ENCODE data around the gene NDUFS7.
A peak's percentile ranks its signal among the peaks of the same experiment; 100 is the strongest.

DNA sequence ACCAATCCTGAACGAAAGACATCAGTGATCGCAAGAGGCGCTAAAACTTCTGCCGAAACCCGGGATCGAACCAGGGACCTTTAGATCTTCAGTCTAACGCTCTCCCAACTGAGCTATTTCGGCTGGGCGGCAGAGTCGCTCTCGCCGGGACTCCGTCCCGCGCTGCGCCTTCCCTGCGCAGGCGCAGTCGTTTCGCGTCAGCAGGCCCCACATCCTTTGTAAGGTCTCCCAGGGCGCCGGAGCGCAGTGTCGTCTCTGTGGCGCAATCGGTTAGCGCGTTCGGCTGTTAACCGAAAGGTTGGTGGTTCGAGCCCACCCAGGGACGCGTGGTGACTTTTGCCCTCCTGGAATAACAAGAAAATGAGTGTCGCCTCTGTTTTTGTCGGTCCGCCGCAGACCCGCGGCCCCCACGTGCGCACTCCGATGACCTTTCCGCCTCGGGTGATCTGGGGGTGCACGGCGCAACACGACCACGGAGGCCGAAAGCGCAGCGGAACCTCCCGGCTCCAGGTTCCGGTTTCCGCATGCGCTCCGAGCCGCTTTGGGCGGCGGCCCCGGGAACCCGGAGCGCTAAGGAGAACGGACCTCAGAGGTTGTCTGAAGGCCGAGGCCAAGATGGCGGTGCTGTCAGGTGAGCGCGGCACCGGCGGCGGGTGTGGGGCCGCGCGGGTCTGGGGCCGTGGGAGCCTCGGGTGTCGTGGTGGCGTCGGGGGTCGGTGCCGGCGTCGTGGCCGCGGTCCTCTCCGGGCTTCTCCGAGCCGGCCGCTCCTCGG, at the start of gene NDUFS7:
- TF ChIP-seq TAF1 (IDR thresholded peaks at IDR 0.05; ENCODE audit: low read depth) (peak; percentile 87), CREB1 (IDR thresholded peaks at IDR 0.05; ENCODE audit: low read depth) (0 out of 2 replicates have a peak, but pooled peaks have one; percentile 12), CEBPB (IDR thresholded peaks at IDR 0.05) (peak; percentile 83), YY1 (IDR thresholded peaks at IDR 0.05; ENCODE audit: low read depth) (peak; percentile 96), TEAD4 (IDR thresholded peaks at IDR 0.05) (peak; percentile 94), EP300 (IDR thresholded peaks at IDR 0.05; ENCODE audit: borderline replicate concordance) (peak; percentile 61), RAD21 (IDR thresholded peaks at IDR 0.05; ENCODE audit: low read depth) (peak; percentile 15; the same call in 1 of the 2 replicates)
- TF ChIP-seq, protein P1, sequence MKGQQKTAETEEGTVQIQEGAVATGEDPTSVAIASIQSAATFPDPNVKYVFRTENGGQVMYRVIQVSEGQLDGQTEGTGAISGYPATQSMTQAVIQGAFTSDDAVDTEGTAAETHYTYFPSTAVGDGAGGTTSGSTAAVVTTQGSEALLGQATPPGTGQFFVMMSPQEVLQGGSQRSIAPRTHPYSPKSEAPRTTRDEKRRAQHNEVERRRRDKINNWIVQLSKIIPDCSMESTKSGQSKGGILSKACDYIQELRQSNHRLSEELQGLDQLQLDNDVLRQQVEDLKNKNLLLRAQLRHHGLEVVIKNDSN (IDR thresholded peaks at IDR 0.05), result peak; percentile 80
- TF ChIP-seq, protein P2, sequence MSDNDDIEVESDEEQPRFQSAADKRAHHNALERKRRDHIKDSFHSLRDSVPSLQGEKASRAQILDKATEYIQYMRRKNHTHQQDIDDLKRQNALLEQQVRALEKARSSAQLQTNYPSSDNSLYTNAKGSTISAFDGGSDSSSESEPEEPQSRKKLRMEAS (IDR thresholded peaks at IDR 0.05), result peak; percentile 88
- TF ChIP-seq, protein P3, sequence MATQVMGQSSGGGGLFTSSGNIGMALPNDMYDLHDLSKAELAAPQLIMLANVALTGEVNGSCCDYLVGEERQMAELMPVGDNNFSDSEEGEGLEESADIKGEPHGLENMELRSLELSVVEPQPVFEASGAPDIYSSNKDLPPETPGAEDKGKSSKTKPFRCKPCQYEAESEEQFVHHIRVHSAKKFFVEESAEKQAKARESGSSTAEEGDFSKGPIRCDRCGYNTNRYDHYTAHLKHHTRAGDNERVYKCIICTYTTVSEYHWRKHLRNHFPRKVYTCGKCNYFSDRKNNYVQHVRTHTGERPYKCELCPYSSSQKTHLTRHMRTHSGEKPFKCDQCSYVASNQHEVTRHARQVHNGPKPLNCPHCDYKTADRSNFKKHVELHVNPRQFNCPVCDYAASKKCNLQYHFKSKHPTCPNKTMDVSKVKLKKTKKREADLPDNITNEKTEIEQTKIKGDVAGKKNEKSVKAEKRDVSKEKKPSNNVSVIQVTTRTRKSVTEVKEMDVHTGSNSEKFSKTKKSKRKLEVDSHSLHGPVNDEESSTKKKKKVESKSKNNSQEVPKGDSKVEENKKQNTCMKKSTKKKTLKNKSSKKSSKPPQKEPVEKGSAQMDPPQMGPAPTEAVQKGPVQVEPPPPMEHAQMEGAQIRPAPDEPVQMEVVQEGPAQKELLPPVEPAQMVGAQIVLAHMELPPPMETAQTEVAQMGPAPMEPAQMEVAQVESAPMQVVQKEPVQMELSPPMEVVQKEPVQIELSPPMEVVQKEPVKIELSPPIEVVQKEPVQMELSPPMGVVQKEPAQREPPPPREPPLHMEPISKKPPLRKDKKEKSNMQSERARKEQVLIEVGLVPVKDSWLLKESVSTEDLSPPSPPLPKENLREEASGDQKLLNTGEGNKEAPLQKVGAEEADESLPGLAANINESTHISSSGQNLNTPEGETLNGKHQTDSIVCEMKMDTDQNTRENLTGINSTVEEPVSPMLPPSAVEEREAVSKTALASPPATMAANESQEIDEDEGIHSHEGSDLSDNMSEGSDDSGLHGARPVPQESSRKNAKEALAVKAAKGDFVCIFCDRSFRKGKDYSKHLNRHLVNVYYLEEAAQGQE (IDR thresholded peaks at IDR 0.05; ENCODE audit: low read depth), result no peak
